Activated effector memory CD4-positive, alpha-beta T cell treated with anti-CD3 and anti-CD28 coated beads, Interleukin-2, amount 50 U/mL, for 16 hours (primary cell): Measurements from ENCODE around the gene POC1B.

Experiments used
- DNase-seq: peaks from one replicate; pipeline ENCODE4 v3.0.0-alpha.2; 2020

POC1B gene

GRCh38 chr12:89417246-89417977 is 108.4 kb downstream of the POC1B start:
- no peak for DNase-seq

DNA sequence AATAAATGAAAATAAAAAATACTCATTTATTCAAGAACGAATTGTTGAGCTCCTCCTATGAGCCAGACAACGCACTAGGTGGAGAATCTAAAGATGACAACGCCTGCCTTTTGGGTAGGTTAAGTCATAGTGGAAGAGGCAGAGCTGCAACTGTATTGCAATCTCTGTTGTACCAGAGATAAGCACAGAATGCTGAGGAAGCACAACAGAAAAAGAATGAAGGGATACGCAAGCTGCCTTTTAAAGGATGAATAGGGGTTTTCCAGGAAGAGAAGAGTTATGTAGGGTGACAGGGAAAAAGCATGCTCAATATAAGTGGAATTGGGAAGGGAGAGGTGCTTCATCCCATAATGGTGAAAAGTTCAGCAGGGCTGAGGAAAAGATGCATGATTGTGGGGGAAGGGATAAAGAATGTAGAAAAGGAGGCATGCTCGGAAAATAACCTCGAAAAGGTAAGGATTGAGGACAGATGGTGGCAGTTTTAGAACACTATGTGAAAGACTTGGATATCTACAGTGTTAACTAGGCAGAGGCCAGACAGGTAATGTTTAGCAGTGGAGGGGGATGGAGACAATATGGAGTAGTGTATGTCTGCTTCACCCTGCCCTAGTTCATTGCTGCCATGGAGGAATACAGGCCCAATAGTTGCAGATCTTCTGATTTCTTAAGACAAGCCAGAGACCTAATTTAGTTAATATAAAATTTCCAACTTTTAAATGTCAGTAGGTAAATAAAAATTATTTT is 109.6 kb downstream of the POC1B start:
- no peak for DNase-seq

GRCh38 chr12:89414851-89415250 is 111.0 kb downstream of the POC1B start:
- DNase-seq, result no peak

DNA sequence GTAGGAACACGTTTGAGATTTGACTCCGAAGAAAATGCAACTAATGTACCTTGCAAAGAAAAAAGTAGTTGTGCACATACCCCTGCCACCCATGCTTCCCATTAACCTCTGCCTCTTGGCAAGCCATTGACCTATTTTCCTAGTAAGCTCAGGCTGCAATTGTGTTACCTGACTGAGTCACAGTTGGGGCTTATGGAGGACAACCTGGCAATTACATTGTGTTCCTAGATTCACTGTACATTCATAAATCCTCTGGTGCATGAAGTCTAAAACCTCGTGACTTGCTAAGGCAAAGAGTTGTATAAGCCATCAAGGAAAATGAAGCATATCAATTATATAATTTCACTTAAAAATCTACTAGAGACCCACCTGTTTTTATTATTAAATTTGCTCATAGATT is 111.5 kb downstream of the POC1B start:
- no peak for DNase-seq

DNA sequence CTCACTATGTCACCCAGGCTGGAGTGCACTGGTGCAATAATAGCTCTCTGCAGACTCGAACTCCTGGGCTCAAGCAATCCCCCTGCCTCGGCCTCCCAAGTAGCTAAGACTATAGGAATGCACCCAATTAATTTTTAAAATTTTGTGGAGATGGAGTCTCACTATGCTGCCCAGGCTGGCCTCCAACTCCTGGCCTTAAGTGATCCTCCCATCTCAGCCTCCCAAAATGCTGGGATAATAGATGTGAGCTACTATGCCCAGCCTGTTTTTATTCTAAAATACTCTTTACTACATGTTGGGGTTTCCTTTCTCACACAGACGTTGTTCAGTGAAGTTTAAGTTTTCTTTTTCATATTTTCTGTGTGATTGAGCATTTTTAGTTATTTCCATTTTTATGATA is 112.6 kb downstream of the POC1B start:
- DNase-seq, result no peak

DNA sequence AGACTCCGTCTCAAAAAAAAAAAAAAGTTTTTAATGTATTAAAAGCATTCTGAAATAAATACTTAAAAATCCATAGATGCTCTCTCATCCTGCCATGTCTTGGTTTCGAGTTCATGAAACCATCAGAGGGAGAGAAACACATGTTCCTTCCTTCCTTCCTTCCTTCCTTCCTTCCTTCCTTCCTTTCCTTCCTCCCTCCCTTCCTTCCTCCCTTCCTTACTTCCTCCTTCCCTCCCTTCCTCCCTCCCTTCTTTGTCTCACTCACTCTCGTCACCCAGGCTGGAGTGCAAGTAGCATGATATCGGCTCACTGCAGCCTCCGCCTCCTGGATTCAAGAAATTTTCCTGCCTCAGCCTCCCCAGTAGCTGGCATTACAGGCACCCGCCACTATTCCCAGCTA is 113.2 kb downstream of the POC1B start:
- DNase-seq, result no peak

DNA sequence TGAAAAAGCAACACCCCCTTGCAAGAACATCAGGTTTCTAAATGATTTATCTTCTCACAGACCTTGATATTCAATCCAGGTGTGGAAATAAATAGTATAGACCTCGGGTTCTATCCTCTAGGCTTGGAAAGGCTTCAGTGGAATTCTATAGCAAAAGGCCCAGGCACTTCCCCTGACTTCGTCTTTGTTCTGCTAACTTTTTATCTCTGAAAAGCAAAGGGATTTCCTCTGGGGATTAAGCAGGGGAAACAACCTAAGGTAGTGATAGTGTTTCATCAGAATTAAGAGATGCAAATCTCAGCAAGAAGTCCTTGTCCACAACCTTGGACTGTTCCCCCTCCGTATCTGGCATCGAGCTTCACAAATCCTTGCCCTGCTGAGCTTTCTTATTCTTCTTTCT is 114.0 kb downstream of the POC1B start:
- no peak for DNase-seq

- no peak for DNase-seq
Observed at GRCh38 chr12:89411234-89411633, 114.6 kb downstream of the POC1B start.

GRCh38 chr12:89405626-89406345 is 120.1 kb downstream of the POC1B start:
- no peak for DNase-seq

DNA sequence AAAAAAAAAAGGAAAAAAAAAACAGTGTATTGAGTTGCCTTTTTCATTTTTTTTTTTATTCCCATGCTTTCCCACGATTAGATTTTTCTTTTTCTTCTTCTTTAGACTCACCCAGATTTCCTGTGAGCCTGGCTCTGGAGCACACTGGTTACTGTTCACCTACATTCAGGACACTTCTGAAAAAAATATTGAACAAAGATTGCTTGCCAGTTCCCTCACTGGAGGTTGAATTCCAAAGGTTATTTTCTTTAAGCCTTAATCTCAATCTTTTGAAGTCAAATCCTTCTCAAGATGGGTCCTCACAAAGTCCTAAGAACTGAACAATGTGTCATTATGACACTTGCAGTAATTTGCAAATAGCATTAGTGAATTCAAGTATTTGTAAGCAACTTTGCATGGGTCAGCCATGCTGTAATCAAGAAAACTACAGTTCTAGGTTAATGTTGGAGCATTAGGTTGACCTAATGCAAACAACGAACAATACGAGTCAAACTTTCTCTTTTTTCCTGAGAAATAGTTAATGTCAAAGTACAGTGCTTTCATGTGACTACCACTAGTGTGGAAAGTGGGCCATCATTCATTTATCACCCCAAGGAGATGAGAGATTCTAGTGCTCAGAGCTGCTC is 124.3 kb downstream of the POC1B start:
- no peak for DNase-seq

DNA sequence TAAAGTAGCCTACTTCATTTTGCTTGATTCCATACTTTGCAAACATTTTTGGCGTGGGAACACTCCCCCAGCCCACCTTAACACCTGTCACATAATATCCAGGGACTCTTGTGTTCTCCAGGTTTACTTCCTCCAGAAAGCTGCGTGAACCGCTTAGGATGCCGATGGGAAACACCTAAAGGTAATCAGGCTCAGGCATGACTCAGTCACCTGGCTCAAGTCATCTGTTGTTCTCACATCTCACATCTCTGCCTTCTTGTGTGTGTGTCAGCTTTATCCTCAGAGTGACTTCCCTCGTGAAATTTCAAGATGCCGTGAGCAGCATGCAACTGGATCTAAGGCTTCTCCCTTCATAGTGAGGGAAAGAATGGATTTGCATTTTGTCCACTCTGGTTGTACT is 125.4 kb downstream of the POC1B start:
- DNase-seq, result no peak

- no peak for DNase-seq
Observed at GRCh38 chr12:89395712-89396111, 130.1 kb downstream of the POC1B start.

DNA sequence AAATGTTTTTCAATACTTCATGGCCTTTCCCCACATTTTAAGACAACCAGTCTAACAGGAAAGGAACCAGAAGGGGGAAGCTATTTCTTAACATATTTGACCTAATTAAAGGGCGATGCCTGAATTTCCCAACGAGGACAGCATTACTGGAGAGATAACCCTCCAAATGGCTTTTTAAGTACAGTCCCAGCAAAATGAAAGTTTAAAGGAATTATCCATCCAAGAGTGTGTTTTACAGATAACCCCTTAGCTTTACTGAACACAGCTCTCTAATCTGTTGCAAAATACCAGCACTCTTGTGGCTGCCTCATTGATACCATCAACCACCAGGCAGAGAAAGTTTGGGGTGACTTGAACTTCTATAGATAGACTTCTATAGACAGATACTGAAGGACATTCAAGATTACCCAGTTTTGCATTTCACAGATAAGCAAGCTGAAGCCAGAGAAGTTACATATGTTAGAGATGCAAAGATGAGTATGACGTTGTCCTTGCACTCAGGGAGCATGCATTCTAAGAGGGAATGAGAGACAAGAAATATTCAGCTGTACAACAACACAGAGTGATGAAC is 132.2 kb downstream of the POC1B start:
- no peak for DNase-seq

DNA sequence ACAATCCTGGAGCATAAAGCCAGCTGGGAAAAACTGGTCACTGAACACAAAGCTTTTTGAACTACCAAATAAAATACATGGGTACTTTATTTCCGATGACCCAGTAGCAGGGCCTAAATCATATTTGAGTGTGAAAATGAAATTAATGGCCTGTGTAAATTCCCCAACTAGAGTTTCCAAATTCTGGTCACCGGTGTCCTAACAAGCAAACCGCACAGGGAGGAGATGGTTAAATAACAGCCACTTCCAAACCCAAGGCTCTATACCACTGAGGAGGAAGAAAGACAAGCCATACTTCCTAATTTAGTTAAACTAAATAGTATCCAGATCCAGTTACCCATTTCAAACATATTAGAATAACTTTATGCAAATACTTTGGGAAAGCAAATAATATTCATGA is 133.5 kb downstream of the POC1B start:
- no peak for DNase-seq

- no peak for DNase-seq
Observed at GRCh38 chr12:89391726-89392336, 134.0 kb downstream of the POC1B start.

DNA sequence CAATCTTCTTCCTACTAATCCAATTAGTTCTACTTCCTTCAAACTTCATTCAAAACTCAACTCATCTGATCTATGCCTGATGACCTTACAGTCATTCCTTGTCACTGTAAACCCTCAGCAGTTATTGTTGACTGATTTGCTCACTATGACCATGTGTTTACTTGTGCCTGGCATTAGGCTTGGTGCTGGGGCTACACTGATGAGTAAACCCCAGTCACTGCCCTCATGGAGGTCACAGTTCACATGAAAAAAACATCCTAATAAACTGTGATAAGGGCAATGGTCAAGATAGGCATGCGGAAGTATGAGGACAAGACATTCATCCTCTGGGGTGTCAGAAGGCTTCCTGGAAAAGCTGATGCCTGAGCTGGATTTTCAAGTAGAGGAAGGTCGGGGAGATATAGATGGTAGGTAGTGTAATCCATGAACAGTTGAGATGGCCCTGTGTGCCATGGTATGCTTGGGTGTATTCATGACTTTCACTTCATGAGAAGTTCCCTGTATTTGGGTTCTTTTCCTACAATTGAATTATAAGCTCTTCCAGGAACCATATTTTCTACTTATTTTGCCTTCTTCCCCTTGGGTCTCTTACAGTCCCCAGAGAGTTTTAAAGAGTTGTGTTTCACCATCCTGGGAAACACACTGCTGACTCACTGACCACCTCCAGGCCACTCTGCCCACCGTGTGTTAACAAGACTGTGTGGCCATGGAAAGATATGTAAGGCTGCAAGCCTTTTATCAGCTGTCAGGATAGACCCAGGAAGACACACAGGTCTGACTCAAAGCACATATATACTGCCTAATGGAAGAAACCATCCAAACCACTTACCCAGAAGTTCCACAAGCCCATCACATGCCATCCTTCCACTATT is 134.8 kb downstream of the POC1B start:
- DNase-seq, result no peak

- no peak for DNase-seq
Observed at GRCh38 chr12:89389755-89390661, 135.8 kb downstream of the POC1B start.

DNA sequence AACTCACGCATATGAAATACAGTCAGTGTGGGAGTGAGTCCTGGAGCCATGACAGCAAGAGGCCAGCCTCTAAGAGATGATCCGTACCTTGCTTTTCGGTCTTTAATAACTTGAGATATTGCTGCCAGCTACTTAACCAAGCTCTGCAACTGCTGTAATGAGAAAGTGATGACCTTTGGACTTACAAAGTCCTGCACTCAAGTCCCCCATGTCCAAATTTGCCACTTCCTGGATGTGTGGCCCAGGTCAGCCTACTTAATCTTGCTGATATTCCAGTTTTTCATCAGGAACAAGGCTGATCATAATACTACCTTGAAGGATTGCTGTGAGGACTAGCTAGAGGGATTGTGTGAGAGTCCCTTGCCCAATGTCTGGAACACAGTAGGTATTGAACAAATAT is 139.7 kb downstream of the POC1B start:
- DNase-seq, result no peak

DNA sequence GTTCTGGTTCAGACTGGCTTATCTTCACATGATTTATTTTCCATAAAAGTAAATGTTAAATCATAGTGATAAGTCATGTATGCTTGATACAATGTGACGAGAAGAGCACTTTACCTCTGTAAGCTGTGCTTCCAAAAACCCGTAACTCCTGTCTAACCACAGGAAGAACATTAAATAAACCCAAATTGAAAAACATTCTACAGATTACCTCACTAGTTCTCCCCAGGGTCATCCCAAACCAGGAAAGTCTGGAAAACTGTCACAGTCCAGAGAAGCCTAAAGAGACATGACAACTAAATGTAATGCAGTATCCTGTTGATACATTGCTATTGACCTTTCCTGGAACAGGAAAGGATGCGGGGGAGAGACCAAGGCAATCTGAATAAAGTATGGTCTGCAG is 141.0 kb downstream of the POC1B start:
- DNase-seq, result no peak

DNA sequence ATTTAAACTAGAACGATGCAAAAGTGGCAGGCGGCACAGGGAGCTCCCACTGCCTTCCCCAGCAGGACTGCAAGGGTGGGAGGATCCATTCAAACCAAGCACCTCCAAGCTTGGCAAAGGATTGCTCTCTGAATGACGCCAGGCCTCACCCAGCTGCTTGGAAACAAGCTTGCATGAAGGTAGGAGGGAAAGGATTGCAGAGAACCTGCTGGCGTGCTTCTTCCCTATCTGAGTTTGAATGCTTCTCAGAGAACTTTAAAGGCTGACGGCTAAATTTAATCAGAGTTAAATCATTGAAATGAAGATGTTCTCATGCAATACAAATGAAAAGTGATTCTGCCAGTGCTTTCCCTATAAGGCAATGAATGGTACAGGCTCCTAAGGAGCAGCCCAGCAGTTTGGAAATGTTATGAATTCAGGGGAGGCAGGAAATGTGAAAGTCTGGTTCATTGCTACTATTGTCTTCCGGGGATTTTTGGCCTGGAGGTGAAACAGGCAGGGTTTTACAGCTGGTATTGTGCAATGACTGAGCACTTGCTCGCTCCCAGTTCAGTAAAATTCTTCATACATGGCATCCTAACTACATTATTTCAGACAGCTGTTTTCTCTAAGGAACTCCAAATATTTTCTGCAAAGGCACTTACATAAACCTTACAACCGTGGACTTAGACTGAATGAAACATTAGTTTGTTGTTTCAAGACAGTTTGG is 141.6 kb downstream of the POC1B start:
- no peak for DNase-seq
